TTC549 (cell line): ENCODE measurements around the gene RIT1.

Source experiments
- FAIRE-seq: peaks from 2 replicates; lab custom pipeline; 2012; peaks lifted over from hg19 to GRCh38; lab: Jason Lieb, UNC

The RIT1 gene

GRCh38 chr1:155856257-155856974 lies 54.7 kb downstream of the RIT1 start:
- FAIRE-seq, result no peak

GRCh38 chr1:155850345-155850744 lies 60.8 kb downstream of the RIT1 start:
- FAIRE-seq, result no peak

GRCh38 chr1:155847823-155848529 lies 63.2 kb downstream of the RIT1 start:
- no peak for FAIRE-seq
